Smooth muscle cell (in vitro differentiated cells): ENCODE results near the gene CENPE. TPM values are rescaled to one million over a fixed set of nuclear protein-coding genes. Genes with fewer than 3 reads are reported as not detected.

Source experiments
- DNase-seq: peaks from one replicate; lab custom pipeline; 2025; ENCODE audit not compliant: unreplicated experiment; lab: John Stamatoyannopoulos, UW
- H2AFZ ChIP-seq: fragments of 200-600 bp; sonication (generic); 2 replicates; pipeline ENCODE4 v1.6.0; 2016; ENCODE audit warnings: antibody characterized with exemption, low read depth, mild to moderate bottlenecking
- H3F3A ChIP-seq: fragments of 200-600 bp; sonication (generic); 2 replicates; pipeline ENCODE4 v1.6.0; 2017; ENCODE audit warnings: antibody characterized with exemption, low read depth
- H3K27ac ChIP-seq: fragments of 200-600 bp; sonication (generic); 2 replicates; pipeline ENCODE4 v1.5.1; 2016; ENCODE audit warnings: low read depth, mild to moderate bottlenecking
- H3K27me3 ChIP-seq: fragments of 200-600 bp; sonication (generic); 2 replicates; pipeline ENCODE4 v1.6.1; 2016; ENCODE audit warnings: low read depth, mild to moderate bottlenecking
- H3K36me3 ChIP-seq: fragments of 200-600 bp; sonication (generic); 2 replicates; pipeline ENCODE4 v1.5.1; 2016; ENCODE audit warnings: low read depth
- H3K4me1 ChIP-seq: fragments of 200-600 bp; sonication (generic); 2 replicates; pipeline ENCODE4 v1.5.1; 2016; ENCODE audit warnings: low read depth
- H3K4me2 ChIP-seq: fragments of 200-600 bp; sonication (generic); 2 replicates; pipeline ENCODE4 v1.6.0; 2016; ENCODE audit warnings: mild to moderate bottlenecking
- H3K4me3 ChIP-seq: fragments of 200-600 bp; sonication (generic); 2 replicates; pipeline ENCODE4 v1.5.1; 2016; ENCODE audit warnings: mild to moderate bottlenecking
- H3K79me2 ChIP-seq: fragments of 200-600 bp; sonication (generic); 2 replicates; pipeline ENCODE4 v1.6.0; 2016; ENCODE audit warnings: low read depth, mild to moderate bottlenecking
- H3K9ac ChIP-seq: fragments of 200-600 bp; sonication (generic); 2 replicates; pipeline ENCODE4 v1.6.0; 2016; ENCODE audit warnings: low read depth
- H3K9me3 ChIP-seq: fragments of 200-600 bp; sonication (generic); replicated peaks from 2 replicates; pipeline ENCODE4 v1.5.1; 2016; ENCODE audit warnings: low read depth
- H4K20me1 ChIP-seq: fragments of 200-600 bp; sonication (generic); 2 replicates; pipeline ENCODE4 v1.6.0; 2016; ENCODE audit warnings: low read depth
- CTCF ChIP-seq: fragments of 200-600 bp; sonication (generic); IDR thresholded peaks from 2 replicates; pipeline ENCODE4 v1.5.1; 2017; ENCODE audit warnings: borderline replicate concordance, mild to moderate bottlenecking, antibody characterized with exemption; ENCODE audit not compliant: insufficient read depth, poor library complexity, severe bottlenecking
- WGBS: methylation state at CpG from one replicate; pipeline ENCODE4 v1.1.7; 2016; ENCODE audit warnings: low lambda C conversion rate; 5-methylcytosine and 5-hydroxymethylcytosine counted together
- polyA plus RNA-seq: library from polyadenylated mRNA; unstranded; fragments of >200 nt; fragmentation: Nextera tagmentation; extraction: Ambion mirVana; gene quantifications from 2 replicates; pipeline ENCODE4 v1.2.1, GENCODE V29; 2016
- total RNA-seq: library from RNA; depleted of rRNA; stranded (reverse); fragments of >200 nt; gene quantifications from 2 replicates; pipeline ENCODE4 v1.2.3, GENCODE V29; 2014

CENPE gene
- total and polyA plus RNA-seq, 2 experiments from 2014 or later: 2.4 to 5.6 TPM

- H3K4me3 ChIP-seq: no peak overlapping the region
- 53% methylated on average over 1 of the region's 1 CpG for WGBS
- H4K20me1 ChIP-seq: no peaks in the 10 kb centered on the region
- no peaks in the 10 kb centered on the region for H3K4me1 ChIP-seq
- H3K9ac ChIP-seq: no peak overlapping the region
- no peaks in the 10 kb centered on the region for H3F3A ChIP-seq
- no peak for DNase-seq
- H3K27ac ChIP-seq: no peak overlapping the region
- no peak overlapping the region for H3K4me2 ChIP-seq
- no peaks in the 10 kb centered on the region for H3K36me3 ChIP-seq
- no peaks in the 10 kb centered on the region for H3K9me3 ChIP-seq
- no peak for TF ChIP-seq CTCF
- H2AFZ ChIP-seq: no peak overlapping the region
- H3K79me2 ChIP-seq: no peaks in the 10 kb centered on the region
- no peaks in the 10 kb centered on the region for H3K27me3 ChIP-seq
Measured at GRCh38 chr4:103136671-103137445, 61.3 kb downstream of the CENPE start.

GRCh38 chr4:103129174-103129573 lies 69.0 kb downstream of the CENPE start:
- DNase-seq: no peak

GRCh38 chr4:103126126-103126525 lies 72.0 kb downstream of the CENPE start:
- Histone ChIP-seq H3K79me2 (no peaks in the 10 kb centered on the region), H3K9me3 (no peaks in the 10 kb centered on the region), H2AFZ (no peak overlapping the region), H3K27ac (no peak overlapping the region), H4K20me1 (no peaks in the 10 kb centered on the region), H3K9ac (no peak overlapping the region), H3K36me3 (peaks cover 5% of the 10 kb centered on the region), H3K4me1 (no peaks in the 10 kb centered on the region), H3K4me2 (no peak overlapping the region), H3K27me3 (no peaks in the 10 kb centered on the region), H3F3A (no peaks in the 10 kb centered on the region), H3K4me3 (no peak overlapping the region)
- TF ChIP-seq CTCF: no peak
- DNase-seq: no peak
- WGBS: 98% methylated on average over 3 of the region's 3 CpGs

More at GRCh38 chr4:103129174-103129573, 69.0 kb downstream of the CENPE start:
- no peak for TF ChIP-seq CTCF
- H3K27ac ChIP-seq: no peak overlapping the region
- peaks cover 5% of the 10 kb centered on the region for H3K36me3 ChIP-seq
- H4K20me1 ChIP-seq: no peaks in the 10 kb centered on the region
- H3K4me1 ChIP-seq: no peaks in the 10 kb centered on the region
- no peaks in the 10 kb centered on the region for H3K9me3 ChIP-seq
- H3K4me3 ChIP-seq: no peak overlapping the region
- 90% methylated on average over 8 of the region's 8 CpGs for WGBS
- H3K79me2 ChIP-seq: no peaks in the 10 kb centered on the region
- H3K4me2 ChIP-seq: no peak overlapping the region
- no peak overlapping the region for H3K9ac ChIP-seq
- H3K27me3 ChIP-seq: no peaks in the 10 kb centered on the region
- no peaks in the 10 kb centered on the region for H3F3A ChIP-seq
- H2AFZ ChIP-seq: no peak overlapping the region

- no peak for DNase-seq
- Histone ChIP-seq H3K27me3 (no peaks in the 10 kb centered on the region), H3K9me3 (no peaks in the 10 kb centered on the region), H2AFZ (no peak overlapping the region), H3K4me1 (no peaks in the 10 kb centered on the region), H3K9ac (no peak overlapping the region), H3K36me3 (no peaks in the 10 kb centered on the region), H3K4me2 (no peak overlapping the region), H4K20me1 (no peaks in the 10 kb centered on the region), H3K79me2 (no peaks in the 10 kb centered on the region), H3F3A (no peaks in the 10 kb centered on the region), H3K4me3 (no peak overlapping the region), H3K27ac (no peak overlapping the region)
- WGBS: 98% methylated on average over 3 of the region's 3 CpGs
- TF ChIP-seq CTCF: no peak
Measured at GRCh38 chr4:103123114-103123513, 75.0 kb downstream of the CENPE start.
